22Rv1 (cell line): Measurements from ENCODE around the gene NHLH1.

ENCODE experiments used
- H3K27ac ChIP-seq: fragments of 450-650 bp; 2 replicates; pipeline ENCODE4 v1.5.1; 2017
- CTCF ChIP-seq: fragments of 450-650 bp; IDR thresholded peaks from 2 replicates; pipeline ENCODE4 v1.5.1; 2017; ENCODE audit warnings: mild to moderate bottlenecking
- ZFX ChIP-seq: fragments of 450-650 bp; IDR thresholded peaks from 2 replicates; pipeline ENCODE4 v1.6.1; 2017; ENCODE audit warnings: antibody characterized with exemption, borderline replicate concordance

The NHLH1 gene

GRCh38 chr1:160358073-160358472 lies 8.8 kb upstream of the NHLH1 start:
- no peak overlapping the region for H3K27ac ChIP-seq
- TF ChIP-seq CTCF (no peak), ZFX (no peak)

- no peak overlapping the region for H3K27ac ChIP-seq
- TF ChIP-seq CTCF (no peak), ZFX (no peak)
Measured at GRCh38 chr1:160359559-160360226, 7.2 kb upstream of the NHLH1 start.

GRCh38 chr1:160360227-160360695 lies 6.6 kb upstream of the NHLH1 start:
- TF ChIP-seq CTCF, result no peak
- TF ChIP-seq ZFX, result no peak
- no peak overlapping the region for H3K27ac ChIP-seq

GRCh38 chr1:160361199-160361598 lies 5.7 kb upstream of the NHLH1 start:
- no peak overlapping the region for H3K27ac ChIP-seq
- TF ChIP-seq CTCF, result no peak
- no peak for TF ChIP-seq ZFX

- no peak overlapping the region for H3K27ac ChIP-seq
- TF ChIP-seq CTCF (no peak), ZFX (no peak)
Measured at GRCh38 chr1:160361814-160362167, 5.1 kb upstream of the NHLH1 start.

- no peak for TF ChIP-seq ZFX
- no peak for TF ChIP-seq CTCF
Measured at GRCh38 chr1:160362168-160362957, 4.5 kb upstream of the NHLH1 start.

GRCh38 chr1:160363010-160363409 lies 3.9 kb upstream of the NHLH1 start:
- no peak overlapping the region for H3K27ac ChIP-seq
- TF ChIP-seq ZFX (no peak), CTCF (no peak)

More at GRCh38 chr1:160362168-160362957, 4.5 kb upstream of the NHLH1 start:
- H3K27ac ChIP-seq, result no peak overlapping the region
